Bronchial epithelial cell (primary cell): ENCODE data around the gene LRRC39. TPM values are rescaled to one million over a fixed set of nuclear protein-coding genes. Genes with fewer than 3 reads are reported as not detected.
"Not testable (repeated sequence)": the region's sequence is repeated elsewhere in the genome, so short reads cannot be mapped to it uniquely, and the experiment has no call there.

Experiments used
- DNase-seq: peaks from one replicate; pipeline ENCODE4 v3.0.0-alpha.2; 2010; ENCODE audit warnings: low read depth
- FAIRE-seq: peaks from 2 replicates; lab custom pipeline; 2011; peaks lifted over from hg19 to GRCh38; lab: Jason Lieb, UNC
- H3K27me3 ChIP-seq: 2 replicates; pipeline ENCODE4 v1.5.1; 2011; ENCODE audit warnings: low read length; ENCODE audit not compliant: control insufficient read depth, insufficient read depth
- H3K36me3 ChIP-seq: 2 replicates; pipeline ENCODE4 v1.5.1; 2011; ENCODE audit warnings: low read length; ENCODE audit not compliant: control insufficient read depth, insufficient read depth
- H3K4me3 ChIP-seq: 2 replicates; pipeline ENCODE4 v1.5.1; 2011; ENCODE audit warnings: mild to moderate bottlenecking, low read depth, low read length, control low read depth
- CTCF ChIP-seq: IDR thresholded peaks from 2 replicates; pipeline ENCODE4 v1.5.1; 2011; ENCODE audit warnings: mild to moderate bottlenecking, moderate library complexity, low read length, control low read depth, inconsistent platforms; ENCODE audit not compliant: insufficient read depth, severe bottlenecking
- total RNA-seq: library from RNA; depleted of rRNA; stranded (reverse); fragments of >200 nt; gene quantifications from 2 replicates; pipeline ENCODE4 v1.2.1, GENCODE V29; 2014

The LRRC39 gene
- total RNA-seq, 1 donor from 2014 or later, result 0.53 TPM

GRCh38 chr1:100213141-100213540, 35.1 kb upstream of the LRRC39 start:
- H3K27me3 ChIP-seq, result no peaks in the 10 kb centered on the region
- DNase-seq (no peak), FAIRE-seq (no peak)
- H3K4me3 ChIP-seq, result no peak overlapping the region
- peaks cover 4% of the 10 kb centered on the region for H3K36me3 ChIP-seq
- TF ChIP-seq CTCF, result no peak

DNA sequence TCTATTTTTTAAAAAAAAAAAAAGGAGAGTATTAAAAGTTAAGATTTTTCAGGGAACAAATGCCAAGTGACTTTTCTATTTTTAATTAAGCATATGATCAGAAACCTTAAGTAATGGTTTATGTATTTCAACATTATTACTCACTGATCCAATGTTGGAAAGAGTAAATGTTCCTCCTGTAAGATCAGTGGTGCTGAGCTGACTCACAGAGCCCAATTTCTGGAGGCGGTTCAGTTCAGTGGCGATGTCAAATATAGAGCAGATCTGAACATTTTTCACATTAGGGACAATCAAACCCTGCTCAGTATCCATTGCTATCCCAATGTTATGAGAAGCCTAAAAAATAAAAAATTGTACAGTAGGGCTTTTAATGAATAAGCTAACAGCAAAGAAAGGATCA, 28.2 kb upstream of the LRRC39 start:
- DNase-seq (no peak), FAIRE-seq (no peak)
- no peak for TF ChIP-seq CTCF
- Histone ChIP-seq H3K36me3 (peaks cover 5% of the 10 kb centered on the region), H3K27me3 (no peaks in the 10 kb centered on the region), H3K4me3 (no peak overlapping the region)

DNA sequence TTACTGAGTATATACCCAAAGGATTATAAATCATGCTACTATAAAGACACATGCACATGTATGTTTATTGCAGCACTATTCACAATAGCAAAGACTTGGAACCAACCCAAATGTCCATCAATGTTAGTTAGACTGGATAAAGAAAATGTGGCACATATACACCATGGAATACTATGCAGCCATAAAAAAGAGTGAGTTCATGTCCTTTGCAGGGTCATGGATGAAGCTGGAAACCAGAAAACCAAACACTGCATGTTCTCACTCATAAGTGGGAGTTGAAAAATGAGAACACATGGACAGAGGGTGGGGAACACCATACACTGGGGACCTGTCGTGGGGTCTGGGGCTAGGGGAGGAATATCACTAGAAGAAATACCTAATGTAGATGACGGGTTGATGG, 27.5 kb upstream of the LRRC39 start:
- H3K4me3 ChIP-seq, H3K27me3 ChIP-seq, H3K36me3 ChIP-seq, DNase-seq, FAIRE-seq: not testable (repeated sequence)

GRCh38 chr1:100205103-100205502, 27.0 kb upstream of the LRRC39 start:
- not testable (repeated sequence) for DNase-seq, H3K27me3 ChIP-seq, H3K36me3 ChIP-seq, FAIRE-seq, H3K4me3 ChIP-seq

DNA sequence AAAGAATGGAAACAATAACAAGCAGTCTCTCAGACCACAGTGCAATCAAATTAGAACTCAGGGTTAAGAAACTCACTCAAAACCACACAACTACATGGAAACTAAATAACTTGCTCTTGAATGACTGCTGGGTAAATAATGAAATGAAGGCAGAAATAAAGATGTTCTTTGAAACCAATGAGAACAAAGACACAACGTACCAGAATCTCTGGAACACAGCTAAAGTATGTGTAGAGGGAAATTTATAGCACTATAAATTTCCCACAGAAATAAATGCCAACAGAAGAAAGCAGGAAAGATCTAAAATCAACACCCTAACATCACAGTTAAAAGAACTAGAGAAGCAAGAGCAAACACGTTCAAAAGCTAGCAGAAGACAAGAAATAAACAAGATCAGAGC, 24.6 kb upstream of the LRRC39 start:
- DNase-seq, H3K27me3 ChIP-seq, FAIRE-seq, H3K4me3 ChIP-seq: not testable (repeated sequence)
- H3K36me3 ChIP-seq, result peaks cover 10% of the 10 kb centered on the region

DNA sequence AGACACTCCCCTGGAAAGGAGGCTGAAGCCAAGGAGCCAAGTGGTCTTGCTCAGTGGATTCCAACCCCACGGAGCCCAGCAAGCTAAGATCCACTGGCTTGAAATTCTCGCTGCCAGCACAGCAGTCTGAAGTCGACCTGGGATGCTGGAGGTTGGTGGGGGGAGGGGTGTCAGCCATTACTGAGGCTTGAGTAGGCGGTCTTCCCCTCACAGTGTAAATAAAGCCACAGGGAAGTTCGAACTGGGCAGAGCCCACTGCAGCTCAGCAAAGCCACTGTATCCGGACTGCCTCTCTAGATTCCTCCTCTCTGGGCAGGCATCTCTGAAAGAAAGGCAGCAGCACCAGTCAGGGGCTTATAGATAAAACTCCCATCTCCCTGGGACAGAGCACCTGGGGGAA, 22.0 kb upstream of the LRRC39 start:
- DNase-seq, FAIRE-seq, H3K4me3 ChIP-seq, H3K27me3 ChIP-seq, H3K36me3 ChIP-seq: not testable (repeated sequence)

DNA sequence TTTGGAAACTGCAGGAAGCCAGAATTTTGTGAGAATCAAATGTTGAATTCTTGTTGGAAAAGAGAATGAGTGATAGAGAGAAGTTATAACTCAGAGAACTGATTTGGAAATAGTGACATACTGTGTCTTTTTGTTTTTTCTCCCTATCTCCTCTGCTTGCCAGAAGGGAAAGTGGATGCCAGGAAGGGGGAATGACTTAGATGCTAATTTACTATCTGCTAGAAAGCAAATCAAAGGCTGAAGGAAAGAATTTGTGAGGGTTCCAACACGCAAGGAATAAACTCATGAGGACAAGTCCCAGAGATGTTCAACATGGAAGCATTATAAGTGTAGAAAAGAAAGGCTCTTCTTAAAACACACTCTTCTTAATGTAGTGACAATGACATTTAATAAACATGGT, 20.5 kb upstream of the LRRC39 start:
- Histone ChIP-seq H3K36me3 (peaks cover 6% of the 10 kb centered on the region), H3K4me3 (no peak overlapping the region), H3K27me3 (no peaks in the 10 kb centered on the region)
- no peak for TF ChIP-seq CTCF
- FAIRE-seq (no peak), DNase-seq (no peak)

GRCh38 chr1:100188617-100189016, 10.6 kb upstream of the LRRC39 start:
- no peak for DNase-seq
- Histone ChIP-seq H3K4me3 (no peak overlapping the region), H3K36me3 (no peaks in the 10 kb centered on the region), H3K27me3 (no peaks in the 10 kb centered on the region)
- TF ChIP-seq CTCF, result no peak
- no peak for FAIRE-seq
